Measurements from ENCODE around the gene ERN1. TPM values are rescaled to one million over a fixed set of nuclear protein-coding genes. Genes with fewer than 3 reads are reported as not detected.
A peak's percentile ranks its signal among the peaks of the same experiment; 100 is the strongest.

Gene ERN1
- total and polyA plus RNA-seq, 2 experiments from 2014 or later, result 10.3 to 16.5 TPM

GRCh38 chr17:64145751-64146417 lies 15.9 kb upstream of the ERN1 start:
- Histone ChIP-seq H3K4me1 (ENCODE audit: insufficient read depth) (peaks cover 12% of the 10 kb centered on the region), H3K79me2 (peaks cover 7% of the 10 kb centered on the region), H3K27me3 (no peaks in the 10 kb centered on the region), H3K9me2 (replicated peaks; ENCODE audit: insufficient read depth) (no peaks in the 10 kb centered on the region), H3K4me2 (peak overlapping the region; percentile 90), H2AFZ (no peak overlapping the region), H4K20me1 (ENCODE audit: insufficient read depth, poor library complexity, severe bottlenecking) (no peaks in the 10 kb centered on the region), H3K4me3 (peak overlapping the region; percentile 35), H3K9me3 (ENCODE audit: low read depth) (no peaks in the 10 kb centered on the region), H3K27ac (peak overlapping the region; percentile 93), H3K36me3 (replicated peaks; ENCODE audit: insufficient read depth, low read depth) (no peaks in the 10 kb centered on the region)
- peak; percentile 98 for DNase-seq (ENCODE audit: low spot score)
- WGBS (ENCODE audit: low lambda C conversion rate, missing lambda C conversion rate), result under 1% methylated on average over 49 of the region's 51 CpGs
- TF ChIP-seq EZH2phosphoT487 (IDR thresholded peaks at IDR 0.05; ENCODE audit: low read depth, severe bottlenecking, unreplicated experiment) (no peak), CTCF (IDR thresholded peaks at IDR 0.05; ENCODE audit: poor library complexity) (no peak), EZH2 (IDR thresholded peaks at IDR 0.05; ENCODE audit: borderline replicate concordance) (no peak)

GRCh38 chr17:64145375-64145750 lies 15.4 kb upstream of the ERN1 start:
- TF ChIP-seq EZH2 (IDR thresholded peaks at IDR 0.05; ENCODE audit: borderline replicate concordance), result no peak
- TF ChIP-seq CTCF (IDR thresholded peaks at IDR 0.05; ENCODE audit: poor library complexity), result peak; percentile 2
- WGBS (ENCODE audit: low lambda C conversion rate, missing lambda C conversion rate), result 1% methylated on average over 15 of the region's 15 CpGs
- no peaks in the 10 kb centered on the region for H3K36me3 ChIP-seq (replicated peaks; ENCODE audit: insufficient read depth, low read depth)
- H2AFZ ChIP-seq, result no peak overlapping the region
- H3K27ac ChIP-seq, result peak overlapping the region; percentile 83
- H3K79me2 ChIP-seq, result peaks cover 7% of the 10 kb centered on the region
- peaks cover 12% of the 10 kb centered on the region for H3K4me1 ChIP-seq (ENCODE audit: insufficient read depth)
- H3K9me2 ChIP-seq (replicated peaks; ENCODE audit: insufficient read depth), result no peaks in the 10 kb centered on the region
- H4K20me1 ChIP-seq (ENCODE audit: insufficient read depth, poor library complexity, severe bottlenecking), result no peaks in the 10 kb centered on the region
- no peak for DNase-seq (ENCODE audit: low spot score)
- H3K4me3 ChIP-seq, result peak overlapping the region; percentile 19
- no peaks in the 10 kb centered on the region for H3K9me3 ChIP-seq (ENCODE audit: low read depth)
- H3K27me3 ChIP-seq, result no peaks in the 10 kb centered on the region
- H3K4me2 ChIP-seq, result peak overlapping the region; percentile 72

GRCh38 chr17:64139542-64139941 lies 9.6 kb upstream of the ERN1 start:
- H3K36me3 ChIP-seq (replicated peaks; ENCODE audit: insufficient read depth, low read depth), result no peaks in the 10 kb centered on the region
- no peak overlapping the region for H2AFZ ChIP-seq
- no peak for DNase-seq (ENCODE audit: low spot score)
- no peaks in the 10 kb centered on the region for H3K9me2 ChIP-seq (replicated peaks; ENCODE audit: insufficient read depth)
- H3K9me3 ChIP-seq (ENCODE audit: low read depth), result no peaks in the 10 kb centered on the region
- TF ChIP-seq EZH2 (IDR thresholded peaks at IDR 0.05; ENCODE audit: borderline replicate concordance) (no peak), EZH2phosphoT487 (IDR thresholded peaks at IDR 0.05; ENCODE audit: low read depth, severe bottlenecking, unreplicated experiment) (no peak), CTCF (IDR thresholded peaks at IDR 0.05; ENCODE audit: poor library complexity) (no peak)
- H3K79me2 ChIP-seq, result no peaks in the 10 kb centered on the region
- H3K4me1 ChIP-seq (ENCODE audit: insufficient read depth), result peaks cover 10% of the 10 kb centered on the region
- no peak overlapping the region for H3K27ac ChIP-seq
- no peaks in the 10 kb centered on the region for H4K20me1 ChIP-seq (ENCODE audit: insufficient read depth, poor library complexity, severe bottlenecking)
- no peaks in the 10 kb centered on the region for H3K27me3 ChIP-seq
- 86% methylated on average over 6 of the region's 6 CpGs for WGBS (ENCODE audit: low lambda C conversion rate, missing lambda C conversion rate)
- no peak overlapping the region for H3K4me2 ChIP-seq
- H3K4me3 ChIP-seq, result no peak overlapping the region
